Cardiac muscle cell (in vitro differentiated cells and primary cell): ENCODE measurements around the gene CHIT1. TPM values are rescaled to one million over a fixed set of nuclear protein-coding genes. Genes with fewer than 3 reads are reported as not detected.

Source experiments
- DNase-seq, 2 donors: peaks; one replicate each; pipeline versions ENCODE4 v3.0.0 to v3.0.0-alpha.2; 2010 to 2017; ENCODE audit warnings: low read depth in 1 of 2, low spot score in 1 of 2
- H3K27ac ChIP-seq: fragments of 200-600 bp; sonication (generic); 2 replicates; pipeline ENCODE4 v1.5.1; 2016
- H3K27me3 ChIP-seq: fragments of 200-600 bp; sonication (generic); 2 replicates; pipeline ENCODE4 v1.6.0; 2016; ENCODE audit warnings: control low read depth
- H3K36me3 ChIP-seq: fragments of 200-600 bp; sonication (generic); 2 replicates; pipeline ENCODE4 v1.5.1; 2016; ENCODE audit warnings: control low read depth
- H3K4me1 ChIP-seq: fragments of 200-600 bp; sonication (generic); 2 replicates; pipeline ENCODE4 v1.8.1; 2017; ENCODE audit warnings: low read depth, mild to moderate bottlenecking, mixed run types
- H3K4me3 ChIP-seq: fragments of 200-600 bp; sonication (generic); 2 replicates; pipeline ENCODE4 v1.5.1; 2016; ENCODE audit warnings: mild to moderate bottlenecking
- H3K9me3 ChIP-seq: fragments of 200-600 bp; sonication (generic); 2 replicates; pipeline ENCODE4 v1.5.1; 2017; ENCODE audit warnings: low read depth, mild to moderate bottlenecking, control low read depth
- polyA plus RNA-seq: library from polyadenylated mRNA; unstranded; fragments of >200 nt; fragmentation: Nextera tagmentation; extraction: Ambion mirVana; gene quantifications from 2 replicates; pipeline ENCODE4 v1.2.1, GENCODE V29; 2016
- total RNA-seq: library from RNA; depleted of rRNA; stranded (reverse); fragments of >200 nt; gene quantifications from 2 replicates; pipeline ENCODE4 v1.2.3, GENCODE V29; 2016
- TF ChIP-seq, protein P1 (sequence below): IDR thresholded peaks from 2 replicates; pipeline ENCODE4 v1.5.1; 2012; ENCODE audit warnings: low read depth, mild to moderate bottlenecking, low read length

The CHIT1 gene
- total and polyA plus RNA-seq, 2 experiments from 2014 or later, result 0.03 TPM; not detected in 1

DNA sequence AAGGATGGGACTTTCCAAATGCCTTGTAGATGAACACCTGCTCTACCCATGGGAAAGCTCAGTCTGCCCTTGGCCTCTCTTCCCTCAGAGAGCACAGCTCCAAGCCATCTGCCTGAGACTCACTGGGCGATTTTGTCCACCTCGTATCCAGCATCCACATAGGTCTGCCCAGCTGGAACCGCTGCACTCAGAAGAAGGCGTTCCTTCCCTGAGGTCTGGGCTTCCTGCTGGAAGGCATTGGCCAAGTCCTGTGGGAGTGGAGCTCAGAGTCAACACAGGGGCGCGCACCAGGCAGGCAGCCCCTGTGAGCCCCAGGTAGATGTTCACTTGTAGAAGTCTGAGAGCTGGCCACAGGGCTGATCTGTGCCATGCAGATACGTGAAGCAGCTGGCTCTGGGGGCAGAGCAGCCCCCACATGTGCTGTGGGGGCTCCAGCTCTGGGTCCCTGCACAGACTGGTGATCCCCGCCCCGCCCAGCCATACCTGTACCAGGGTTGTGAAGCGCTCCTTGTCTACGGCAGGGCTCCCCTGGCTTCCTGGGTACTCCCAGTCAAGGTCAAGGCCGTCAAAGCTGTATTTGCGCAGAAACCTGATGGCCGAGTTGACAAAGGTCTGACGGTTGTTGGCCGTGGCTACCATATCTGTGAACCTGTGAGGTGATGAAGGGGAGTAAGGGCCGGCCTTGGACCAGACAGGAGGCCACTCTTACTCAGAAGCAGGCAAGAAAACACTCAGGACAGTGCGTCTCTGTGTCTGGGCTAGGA, 6.3 kb downstream of the CHIT1 start:
- TF ChIP-seq, protein P1, sequence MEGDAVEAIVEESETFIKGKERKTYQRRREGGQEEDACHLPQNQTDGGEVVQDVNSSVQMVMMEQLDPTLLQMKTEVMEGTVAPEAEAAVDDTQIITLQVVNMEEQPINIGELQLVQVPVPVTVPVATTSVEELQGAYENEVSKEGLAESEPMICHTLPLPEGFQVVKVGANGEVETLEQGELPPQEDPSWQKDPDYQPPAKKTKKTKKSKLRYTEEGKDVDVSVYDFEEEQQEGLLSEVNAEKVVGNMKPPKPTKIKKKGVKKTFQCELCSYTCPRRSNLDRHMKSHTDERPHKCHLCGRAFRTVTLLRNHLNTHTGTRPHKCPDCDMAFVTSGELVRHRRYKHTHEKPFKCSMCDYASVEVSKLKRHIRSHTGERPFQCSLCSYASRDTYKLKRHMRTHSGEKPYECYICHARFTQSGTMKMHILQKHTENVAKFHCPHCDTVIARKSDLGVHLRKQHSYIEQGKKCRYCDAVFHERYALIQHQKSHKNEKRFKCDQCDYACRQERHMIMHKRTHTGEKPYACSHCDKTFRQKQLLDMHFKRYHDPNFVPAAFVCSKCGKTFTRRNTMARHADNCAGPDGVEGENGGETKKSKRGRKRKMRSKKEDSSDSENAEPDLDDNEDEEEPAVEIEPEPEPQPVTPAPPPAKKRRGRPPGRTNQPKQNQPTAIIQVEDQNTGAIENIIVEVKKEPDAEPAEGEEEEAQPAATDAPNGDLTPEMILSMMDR, result no peak
- Histone ChIP-seq H3K4me1 (no peaks in the 10 kb centered on the region), H3K9me3 (no peaks in the 10 kb centered on the region), H3K4me3 (no peak overlapping the region), H3K27ac (no peak overlapping the region), H3K27me3 (peaks cover 15% of the 10 kb centered on the region), H3K36me3 (no peaks in the 10 kb centered on the region)
- no peak for DNase-seq

DNA sequence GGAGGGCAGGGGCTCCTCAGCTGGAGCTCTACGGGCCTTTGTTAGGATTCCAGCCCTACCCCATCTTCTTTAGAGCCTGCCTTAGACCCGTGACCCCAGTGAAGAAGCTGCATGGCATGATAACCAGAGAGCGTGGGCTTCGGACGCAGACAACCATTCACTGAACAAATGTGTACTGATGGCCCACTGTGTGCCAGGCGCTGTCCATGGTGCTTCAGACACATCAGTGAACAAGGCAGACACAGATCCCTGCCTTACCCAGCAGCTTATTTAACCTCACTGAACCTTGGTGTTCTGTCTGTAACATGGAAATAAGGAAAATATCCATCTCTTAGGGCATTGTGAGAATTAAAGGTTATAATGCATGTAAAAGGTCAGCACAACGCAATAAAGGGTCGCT, 9.5 kb downstream of the CHIT1 start:
- TF ChIP-seq, protein P1, result no peak
- DNase-seq, result peak in 1 of 2 donors; percentile 52
- no peaks in the 10 kb centered on the region for H3K9me3 ChIP-seq
- H3K36me3 ChIP-seq, result no peaks in the 10 kb centered on the region
- no peak overlapping the region for H3K27ac ChIP-seq
- peaks cover 7% of the 10 kb centered on the region for H3K27me3 ChIP-seq
- no peaks in the 10 kb centered on the region for H3K4me1 ChIP-seq
- H3K4me3 ChIP-seq, result no peak overlapping the region

DNA sequence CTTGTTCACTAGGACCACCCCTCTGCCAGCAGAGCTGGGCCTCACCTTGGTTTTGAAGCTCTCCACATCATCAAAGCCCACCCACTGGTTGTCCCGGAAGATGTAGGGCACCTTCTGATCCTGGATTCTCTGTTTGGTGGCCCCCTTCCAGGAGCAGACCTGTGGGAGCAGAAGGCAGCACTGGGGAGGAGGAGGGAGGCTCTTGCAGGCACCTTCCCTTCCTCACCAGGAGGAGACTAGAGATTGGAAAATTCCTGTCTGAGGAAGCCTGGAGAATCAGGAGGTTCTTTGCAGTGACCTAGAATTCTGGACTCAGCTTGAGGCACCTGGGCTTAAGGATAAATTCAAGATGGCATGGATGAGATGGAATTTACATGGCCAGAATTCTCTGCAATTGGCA, 10.3 kb downstream of the CHIT1 start:
- Histone ChIP-seq H3K36me3 (no peaks in the 10 kb centered on the region), H3K27ac (no peak overlapping the region), H3K4me1 (no peaks in the 10 kb centered on the region), H3K9me3 (no peaks in the 10 kb centered on the region), H3K27me3 (peaks cover 7% of the 10 kb centered on the region), H3K4me3 (no peak overlapping the region)
- TF ChIP-seq, protein P1, result no peak
- DNase-seq, result no peak

DNA sequence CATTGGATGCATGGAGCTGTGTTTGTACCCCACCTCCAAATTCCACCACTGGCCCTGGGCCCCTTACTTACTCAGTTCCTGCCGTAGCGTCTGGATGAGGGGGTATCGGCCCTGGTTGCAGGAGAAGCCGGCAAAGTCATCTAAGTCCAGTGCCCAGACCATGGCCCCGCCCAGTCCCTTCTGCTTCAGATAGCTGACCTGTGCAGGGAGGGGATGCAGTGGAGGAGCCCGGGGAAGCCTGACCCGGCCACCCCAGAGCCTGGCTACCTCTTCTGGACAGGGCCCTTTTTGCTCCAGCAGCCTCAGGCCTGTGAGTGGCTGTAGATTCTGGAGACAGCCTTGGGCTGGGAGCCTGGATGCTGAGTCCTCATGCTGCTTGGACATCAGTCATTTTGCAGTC, 11.8 kb downstream of the CHIT1 start:
- TF ChIP-seq, protein P1, result no peak
- no peaks in the 10 kb centered on the region for H3K9me3 ChIP-seq
- peaks cover 2% of the 10 kb centered on the region for H3K27me3 ChIP-seq
- no peaks in the 10 kb centered on the region for H3K36me3 ChIP-seq
- H3K4me1 ChIP-seq, result no peaks in the 10 kb centered on the region
- no peak for DNase-seq
- H3K4me3 ChIP-seq, result no peak overlapping the region
- H3K27ac ChIP-seq, result no peak overlapping the region

DNA sequence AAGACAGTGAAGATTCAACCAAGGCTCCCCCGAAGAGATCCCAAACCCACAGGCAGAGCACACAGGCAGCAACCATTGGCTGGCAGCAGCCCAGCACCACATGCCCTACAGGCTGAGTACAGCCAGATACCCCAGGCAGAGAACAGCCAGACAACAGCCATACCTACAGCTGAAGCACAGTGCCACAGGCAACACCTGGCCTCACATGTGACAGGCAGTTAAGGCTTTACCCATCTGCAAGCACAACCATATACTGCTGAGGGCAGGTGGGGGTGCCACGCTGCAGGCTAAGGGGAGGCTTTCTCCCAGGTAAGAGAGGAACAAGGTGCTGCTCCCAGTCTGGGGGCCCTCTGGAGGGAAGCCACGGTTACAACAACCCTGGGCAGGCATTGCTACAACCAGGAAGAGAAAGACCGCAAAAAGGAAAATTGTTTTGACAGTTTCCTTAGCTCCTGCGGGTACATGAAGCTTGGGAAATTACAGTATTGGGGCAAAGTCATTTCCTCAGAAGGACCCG, 12.3 kb downstream of the CHIT1 start:
- Histone ChIP-seq H3K4me3 (no peak overlapping the region), H3K27ac (no peak overlapping the region), H3K36me3 (no peaks in the 10 kb centered on the region), H3K4me1 (no peaks in the 10 kb centered on the region), H3K9me3 (no peaks in the 10 kb centered on the region), H3K27me3 (no peaks in the 10 kb centered on the region)
- DNase-seq, result no peak
- TF ChIP-seq, protein P1, result peak; percentile 18
